Colonic mucosa (tissue), 4 donors: ENCODE data around the gene ALPI. TPM values are rescaled to one million over a fixed set of nuclear protein-coding genes. Genes with fewer than 3 reads are reported as not detected.
"Not testable (repeated sequence)": the region's sequence is repeated elsewhere in the genome, so short reads cannot be mapped to it uniquely, and the experiment has no call there.

Experiments used
- DNase-seq: peaks from one replicate; pipeline ENCODE4 v3.0.0-alpha.2; 2020
- H3K27ac ChIP-seq: fragments of 200-600 bp; one replicate; pipeline ENCODE4 v1.8.0; 2021
- H3K27me3 ChIP-seq: fragments of 200-600 bp; one replicate; pipeline ENCODE4 v1.8.0; 2021
- H3K36me3 ChIP-seq: fragments of 200-600 bp; one replicate; pipeline ENCODE4 v1.8.0; 2021
- H3K4me1 ChIP-seq: fragments of 200-600 bp; one replicate; pipeline ENCODE4 v1.8.0; 2021; ENCODE audit warnings: mild to moderate bottlenecking
- H3K4me3 ChIP-seq: fragments of 200-600 bp; one replicate; pipeline ENCODE4 v1.8.0; 2021
- H3K9ac ChIP-seq, 2 donors: one replicate each; pipeline ENCODE4 v1.7.0; 2013; ENCODE audit warnings: control low read depth in 2 of 2, low read depth in 2 of 2, low read length in 2 of 2
- H3K9me3 ChIP-seq: fragments of 200-600 bp; one replicate; pipeline ENCODE4 v1.8.0; 2021
- CTCF ChIP-seq: fragments of 200-600 bp; IDR thresholded peaks from one replicate; pipeline ENCODE4 v1.8.0; 2022; ENCODE audit warnings: antibody characterized with exemption, mild to moderate bottlenecking
- intact Hi-C: fragments of 100-400 bp; cut with DNase I; formaldehyde crosslinking; loops from one replicate; pipeline ENCODE4 v1.14.1; 2022
- total RNA-seq, 2 donors: library from RNA; stranded (reverse); fragmentation: NEBNext Ultra II Directional in 1 of 2; extraction: Animal tissue kit (Norgen Biotek cat#: 25700) in 1 of 2; gene quantifications; one replicate each; pipeline ENCODE4 v1.2.1, GENCODE V29; 2021
- donor health status: healthy.
- donor health status: DM: no; HTN: no; CAD: no.
- donor health status: DM: no; HTN: no; CAD: no.

The ALPI gene
- total RNA-seq, 2 donors from 2014 or later = 9.4 to 27.1 TPM

DNA sequence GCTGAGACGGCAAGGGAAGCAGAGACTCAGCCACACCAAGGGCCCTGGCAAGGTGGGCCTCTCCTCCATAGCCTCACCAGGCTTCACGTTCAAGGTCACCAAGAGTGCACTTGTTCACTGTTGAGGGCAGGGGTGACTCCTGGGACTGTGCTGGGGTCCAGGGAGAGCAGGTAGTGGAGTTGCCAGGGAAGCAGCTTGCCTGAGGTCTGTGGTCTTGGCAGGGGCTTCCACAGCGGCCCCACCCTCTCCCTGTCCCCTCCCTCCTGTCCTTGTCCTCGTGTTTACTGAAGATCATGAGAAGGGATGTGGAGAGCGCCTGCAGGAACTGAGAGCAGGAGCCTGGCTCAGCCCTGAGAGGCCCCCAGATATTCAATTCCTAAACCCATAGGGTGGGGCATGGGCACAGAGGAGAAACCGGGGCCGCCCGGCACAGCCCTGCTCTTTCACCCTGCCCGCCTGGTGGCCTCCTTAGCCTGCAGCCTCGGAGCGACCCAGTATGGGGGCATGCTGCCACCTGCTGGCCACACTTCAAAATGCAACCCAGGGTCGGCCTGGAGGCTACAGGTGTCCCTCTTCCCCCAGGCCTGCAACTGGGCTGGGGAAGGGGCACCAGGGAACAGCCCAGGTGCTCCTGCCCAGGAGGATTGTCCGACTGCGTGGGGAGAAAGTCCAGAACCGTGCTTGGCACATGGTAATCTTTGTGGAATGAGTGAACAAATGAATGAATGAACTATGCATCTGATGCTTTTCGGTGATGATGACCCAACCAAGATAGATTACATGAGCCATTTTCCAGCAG lies 15.5 kb upstream of the ALPI start:
- H3K4me3 ChIP-seq, H3K27me3 ChIP-seq, H3K36me3 ChIP-seq, H3K27ac ChIP-seq, H3K9ac ChIP-seq, intact Hi-C loops, H3K4me1 ChIP-seq, H3K9me3 ChIP-seq: not testable (repeated sequence)
- peak; percentile 89 for DNase-seq
- TF ChIP-seq CTCF = peak; percentile 93

- H3K36me3 ChIP-seq = no peaks in the 10 kb centered on the region
- intact Hi-C loops = no loop called here
- DNase-seq = no peak
- no peak overlapping the region for H3K27ac ChIP-seq
- no peaks in the 10 kb centered on the region for H3K27me3 ChIP-seq
- no peak overlapping the region for H3K9ac ChIP-seq
- TF ChIP-seq CTCF = no peak
- no peaks in the 10 kb centered on the region for H3K4me1 ChIP-seq
- no peaks in the 10 kb centered on the region for H3K9me3 ChIP-seq
- no peak overlapping the region for H3K4me3 ChIP-seq
These were observed 14.8 kb upstream of the ALPI start for GRCh38 chr2:232441147-232441651.

DNA sequence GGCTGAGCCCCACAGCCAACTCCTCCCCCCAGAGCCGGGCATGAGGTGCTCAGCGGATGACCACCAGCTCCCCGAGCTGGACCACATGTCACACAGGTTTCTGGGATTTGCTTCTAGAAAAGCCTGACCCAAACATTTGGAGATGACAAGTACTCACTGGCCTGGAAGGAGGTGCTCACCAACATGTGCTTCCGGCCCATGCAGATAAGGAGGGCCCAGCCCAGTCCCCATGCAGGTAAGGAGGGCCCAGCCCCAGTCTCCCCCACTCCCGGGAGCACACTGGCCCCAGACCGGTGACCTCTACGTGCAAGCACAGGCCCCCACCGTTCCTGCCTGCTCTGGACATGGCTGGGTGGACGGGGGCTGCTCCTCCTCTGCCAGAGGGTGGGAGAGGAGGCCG lies 14.0 kb upstream of the ALPI start:
- H3K27me3 ChIP-seq, H3K36me3 ChIP-seq, H3K4me3 ChIP-seq, DNase-seq, H3K9ac ChIP-seq, H3K9me3 ChIP-seq, H3K27ac ChIP-seq, H3K4me1 ChIP-seq, intact Hi-C loops: not testable (repeated sequence)

DNA sequence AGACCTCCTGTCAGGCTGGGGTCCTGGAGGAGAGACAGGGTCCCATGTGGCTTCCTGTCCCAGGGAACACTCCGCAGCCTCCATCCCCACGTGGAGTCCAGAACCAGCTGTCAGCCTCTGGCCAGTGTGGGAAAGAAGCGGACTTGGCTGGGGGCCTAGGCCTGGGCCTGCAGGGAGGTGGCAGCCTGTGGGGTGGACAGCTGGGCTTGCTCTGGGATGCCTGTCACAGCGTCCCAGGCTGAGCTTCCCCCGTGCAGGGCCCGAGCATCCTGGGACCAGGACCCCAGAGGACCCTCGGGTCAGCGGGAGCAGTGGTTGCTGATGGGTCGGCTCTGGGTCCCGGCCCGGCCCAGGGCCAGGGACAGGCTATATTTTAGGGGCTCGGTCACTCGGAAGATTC lies 13.5 kb upstream of the ALPI start:
- H3K4me1 ChIP-seq, H3K4me3 ChIP-seq, intact Hi-C loops, H3K9me3 ChIP-seq, DNase-seq, H3K27me3 ChIP-seq, H3K36me3 ChIP-seq, H3K27ac ChIP-seq, H3K9ac ChIP-seq: not testable (repeated sequence)

GRCh38 chr2:232443047-232443446 lies 12.9 kb upstream of the ALPI start:
- H3K36me3 ChIP-seq, H3K4me1 ChIP-seq, H3K27ac ChIP-seq, H3K9me3 ChIP-seq, H3K27me3 ChIP-seq, H3K9ac ChIP-seq, DNase-seq, H3K4me3 ChIP-seq, intact Hi-C loops: not testable (repeated sequence)

DNA sequence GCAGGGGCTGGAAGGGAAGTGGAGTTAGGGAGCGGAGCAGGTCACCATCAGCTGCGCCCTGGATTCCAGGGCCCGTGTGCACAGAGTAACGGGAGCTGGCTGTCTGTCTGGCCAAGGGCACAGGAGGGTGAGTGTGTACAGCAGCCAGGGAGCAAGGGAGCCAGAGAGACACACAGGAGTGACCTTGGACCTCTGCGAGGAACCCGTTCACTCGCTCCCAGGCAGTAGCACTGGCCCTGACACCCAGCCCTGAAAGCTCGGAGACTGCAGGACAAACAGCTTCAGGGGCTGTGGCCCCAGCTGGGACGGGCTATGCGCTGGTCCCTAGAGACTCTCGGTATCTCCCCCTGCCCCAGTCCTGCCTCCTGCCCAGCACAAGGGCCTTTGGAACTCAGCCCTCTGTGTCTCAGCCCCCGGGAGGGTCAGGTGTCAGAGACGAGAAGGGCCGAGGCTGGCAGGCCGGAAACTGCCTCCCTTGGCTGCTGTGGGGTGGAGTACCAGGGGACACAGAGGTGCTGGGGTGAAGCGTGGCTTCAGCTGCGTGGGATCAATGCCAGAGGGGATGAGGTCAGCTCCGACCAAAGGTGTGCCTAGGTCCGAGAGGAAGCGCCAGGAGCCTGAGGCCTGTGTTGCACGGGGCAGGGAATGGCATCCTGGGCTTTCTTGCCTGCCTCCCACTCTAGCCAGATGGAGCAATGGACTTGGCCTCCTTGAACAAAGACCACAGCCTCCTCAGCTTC lies 12.1 kb upstream of the ALPI start:
- H3K27ac ChIP-seq, H3K36me3 ChIP-seq, DNase-seq, H3K9me3 ChIP-seq, H3K4me3 ChIP-seq, intact Hi-C loops, H3K27me3 ChIP-seq, H3K9ac ChIP-seq, H3K4me1 ChIP-seq: not testable (repeated sequence)

- Histone ChIP-seq H3K27ac (no peak overlapping the region), H3K27me3 (no peaks in the 10 kb centered on the region), H3K4me1 (no peaks in the 10 kb centered on the region), H3K4me3 (no peak overlapping the region), H3K36me3 (no peaks in the 10 kb centered on the region), H3K9ac (no peak overlapping the region), H3K9me3 (no peaks in the 10 kb centered on the region)
- peak; percentile 63 for TF ChIP-seq CTCF
- intact Hi-C loops = no loop called here
- peak; percentile 72 for DNase-seq
These were observed 11.4 kb upstream of the ALPI start for GRCh38 chr2:232444409-232445148.

- H3K4me1 ChIP-seq, H3K9me3 ChIP-seq, DNase-seq, H3K9ac ChIP-seq, H3K36me3 ChIP-seq, intact Hi-C loops, H3K27ac ChIP-seq, H3K4me3 ChIP-seq, H3K27me3 ChIP-seq: not testable (repeated sequence)
These were observed 10.6 kb upstream of the ALPI start for GRCh38 chr2:232445149-232445885.
